GM12873 (cell line): Measurements from ENCODE around the gene SNX19.

Experiments used
- CTCF ChIP-seq: IDR thresholded peaks from 2 replicates; pipeline ENCODE4 v1.5.1; 2012; ENCODE audit warnings: low read depth, mild to moderate bottlenecking, moderate library complexity, low read length, control low read depth; ENCODE audit not compliant: insufficient read depth; ENCODE audit errors: missing control alignments

The SNX19 gene

DNA sequence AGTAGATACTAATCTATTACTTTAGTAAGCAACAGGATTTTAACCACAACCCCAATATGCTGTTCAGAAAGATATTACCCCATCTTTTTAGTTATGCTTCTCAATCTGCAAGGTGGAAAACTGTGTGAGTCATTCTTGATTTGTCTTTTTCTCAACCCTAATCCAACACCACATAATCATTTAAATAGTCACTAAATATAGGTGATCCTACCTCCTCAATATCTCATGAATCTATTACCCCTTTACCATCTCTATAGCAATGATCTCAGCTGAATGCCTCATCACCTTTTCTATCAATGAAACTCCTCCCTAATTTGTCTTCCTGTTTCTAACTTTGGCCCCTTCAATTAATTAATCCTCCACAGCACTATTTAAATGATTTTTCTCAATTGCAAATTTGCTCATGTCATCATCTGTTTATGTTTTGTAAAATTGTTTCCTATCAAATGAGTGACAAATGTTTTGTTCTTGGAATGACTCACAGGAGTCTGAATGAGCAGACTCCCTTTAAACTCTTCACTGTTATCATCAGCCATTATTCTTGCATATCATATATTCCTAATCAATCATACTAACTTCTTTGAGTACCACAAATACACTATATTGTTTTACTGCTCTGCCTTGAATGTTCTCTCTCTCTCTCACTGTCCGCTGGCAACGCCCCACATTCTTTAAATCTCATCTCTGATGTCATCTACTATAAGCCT is 26.1 kb downstream of the SNX19 start:
- TF ChIP-seq CTCF, result no peak

- TF ChIP-seq CTCF, result no peak
Observed at GRCh38 chr11:130888790-130889189, 27.5 kb downstream of the SNX19 start.

- no peak for TF ChIP-seq CTCF
Observed at GRCh38 chr11:130886704-130887103, 29.6 kb downstream of the SNX19 start.

DNA sequence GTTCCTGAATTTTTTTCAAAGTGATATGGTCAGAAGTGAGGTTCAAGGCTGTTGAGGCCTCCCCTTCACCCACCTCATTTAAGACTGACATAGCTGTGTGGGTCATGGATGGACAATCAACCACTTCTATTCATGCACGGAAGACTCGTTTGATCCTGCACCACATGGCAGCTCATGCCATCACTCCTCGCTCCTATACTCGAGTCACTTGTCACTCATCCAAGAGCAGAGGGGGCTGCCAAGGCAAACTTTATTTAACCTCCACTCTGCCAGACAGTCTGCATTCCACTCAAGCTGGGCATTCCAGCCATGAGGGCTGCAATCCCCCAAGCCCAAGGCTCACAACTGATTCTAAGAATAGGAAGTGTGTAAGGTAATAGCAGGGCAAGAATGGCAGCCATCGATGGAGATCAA is 34.1 kb downstream of the SNX19 start:
- TF ChIP-seq CTCF, result no peak

DNA sequence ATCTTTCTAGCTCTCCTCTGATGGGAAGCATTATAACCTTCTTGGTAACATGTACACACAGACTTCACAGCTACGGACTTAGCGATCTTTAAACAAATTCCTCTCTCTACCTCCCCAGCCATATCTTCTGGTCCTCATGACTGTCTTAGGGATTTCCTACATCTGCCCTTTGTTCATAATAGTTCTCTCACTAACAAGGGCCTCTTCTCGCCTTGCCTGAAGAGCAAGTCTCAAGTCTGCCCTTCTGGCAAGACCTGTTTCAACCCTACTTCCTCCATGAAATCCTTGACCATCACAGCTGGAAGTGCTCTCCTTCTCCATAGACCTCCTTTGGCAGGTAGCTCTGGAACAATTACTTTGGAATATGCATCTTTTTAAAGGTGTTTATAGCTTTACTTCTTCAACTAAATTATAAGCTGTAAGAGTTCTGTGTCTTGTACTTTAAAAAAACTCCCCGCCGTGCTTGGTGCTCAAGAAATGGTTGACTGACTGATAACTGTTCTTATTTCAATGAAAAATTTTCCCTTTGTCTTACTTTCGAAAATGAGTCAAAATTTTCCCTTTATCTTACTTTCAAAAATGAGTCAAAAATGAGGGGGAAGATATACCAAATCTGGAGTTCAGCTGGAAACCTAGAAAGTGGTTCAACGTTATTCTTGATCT is 34.7 kb downstream of the SNX19 start:
- TF ChIP-seq CTCF, result no peak

DNA sequence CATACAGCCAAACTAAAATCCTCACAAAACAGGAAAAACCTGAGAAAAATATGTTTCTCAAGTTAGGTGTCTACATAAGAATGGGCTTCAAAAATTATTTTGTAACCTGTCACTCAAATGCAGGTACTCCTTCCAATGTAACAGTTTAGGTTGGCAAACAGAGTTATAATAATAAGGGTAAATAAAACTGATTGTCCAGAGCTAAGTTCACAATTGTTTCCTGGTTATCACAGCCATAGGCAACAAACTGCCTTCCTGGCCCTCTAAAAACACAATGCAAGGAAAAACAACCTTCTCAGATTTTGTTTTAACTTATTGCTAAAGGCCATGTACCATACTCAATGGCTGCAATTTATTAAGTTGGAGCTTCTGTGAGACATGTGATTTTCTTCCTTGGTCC is 36.4 kb downstream of the SNX19 start:
- no peak for TF ChIP-seq CTCF

DNA sequence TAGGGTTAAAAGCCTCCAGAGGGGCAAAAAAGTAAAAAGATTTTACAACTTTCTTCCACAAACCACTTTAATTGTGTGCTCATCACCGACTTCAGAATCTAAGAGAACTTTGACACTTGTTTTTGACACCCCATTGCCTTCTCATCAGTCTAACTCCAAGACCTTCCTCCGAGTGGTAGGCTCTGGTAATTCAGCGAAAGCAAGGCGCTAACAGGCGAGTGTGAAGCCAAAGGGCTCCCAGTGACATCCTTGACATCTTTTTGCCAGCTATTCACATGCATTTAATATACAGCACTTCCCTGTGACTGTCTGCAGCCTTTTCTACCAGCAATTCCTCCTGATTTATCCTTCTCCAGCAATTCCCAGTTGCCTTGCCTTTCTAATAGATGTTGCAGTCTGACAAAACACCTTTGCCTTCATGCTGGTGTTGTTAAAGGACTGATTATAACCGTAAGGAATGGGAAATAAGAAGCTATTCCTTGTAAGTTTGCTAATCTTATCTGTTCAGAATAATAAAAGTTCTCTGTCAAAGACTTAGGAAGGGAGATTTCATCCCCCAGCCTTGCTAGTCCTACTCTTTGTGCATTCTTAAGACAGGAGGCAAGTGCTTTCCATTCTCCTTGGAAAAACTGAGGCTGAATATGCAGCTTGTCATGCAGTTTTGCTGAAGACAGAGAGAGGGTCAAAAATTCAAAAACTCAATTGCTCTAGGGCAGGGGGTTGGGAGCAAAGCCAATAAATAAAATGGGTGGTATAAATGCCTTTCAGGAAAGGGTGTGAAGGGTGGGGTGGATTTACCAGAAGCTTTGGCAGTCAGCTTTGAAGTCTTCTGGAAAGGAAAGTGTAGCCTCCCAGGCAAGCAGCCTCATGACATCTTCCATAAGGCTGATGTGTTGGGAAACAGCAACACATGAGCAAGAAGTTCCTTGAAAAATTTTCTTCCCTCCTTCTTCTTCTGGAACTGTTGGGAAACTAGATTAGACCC is 39.1 kb downstream of the SNX19 start:
- no peak for TF ChIP-seq CTCF
